ENCODE results near the gene CTU2. TPM values are rescaled to one million over a fixed set of nuclear protein-coding genes. Genes with fewer than 3 reads are reported as not detected.

The CTU2 gene
- total and polyA plus RNA-seq, 2 of the 4 experiments (the other 2 are of a cell fraction), result 12.9 to 18.4 TPM

GRCh38 chr16:88721236-88721635, 14.9 kb downstream of the CTU2 start:
- H2BK120ac ChIP-seq (ENCODE audit: low read depth, low read length), result no peak overlapping the region
- H2BK5ac ChIP-seq (ENCODE audit: low read depth, low read length, poor library complexity, severe bottlenecking), result no peak overlapping the region
- H3K36me3 ChIP-seq (ENCODE audit: control insufficient read depth, insufficient read depth, low read length), result peaks cover 95% of the 10 kb centered on the region

More at GRCh38 chr16:88721236-88721635, 14.9 kb downstream of the CTU2 start:
- Histone ChIP-seq H3K4me2 (ENCODE audit: low read depth, low read length) (no peak overlapping the region), H4K8ac (ENCODE audit: low read depth in 2 of 2, low read length in 2 of 2) (no peak overlapping the region), H2BK20ac (ENCODE audit: low read depth, low read length) (no peak overlapping the region), H3K9ac (ENCODE audit: low read depth, low read length) (no peak overlapping the region), H3K18ac (ENCODE audit: low read depth, low read length) (no peak overlapping the region), H3K4me3 (ENCODE audit: insufficient read depth, low read depth, low read length) (no peak overlapping the region), H2AK5ac (ENCODE audit: low read depth, low read length) (no peak overlapping the region), H2AFZ (replicated peaks; ENCODE audit: low read length, poor library complexity) (no peak overlapping the region), H3K79me1 (ENCODE audit: low read depth in 1 of 2, low read length in 2 of 2) (peaks cover 5 to 25% of the 10 kb centered on the region in 2 experiments; a peak in 3 of 4 replicates), H2BK15ac (ENCODE audit: low read depth, low read length) (no peak overlapping the region), H3K9me3 (ENCODE audit: control insufficient read depth, insufficient read depth, low read length) (no peaks in the 10 kb centered on the region), H2AK9ac (replicated peaks; ENCODE audit: low read depth, low read length, poor library complexity) (peak overlapping the region; percentile 16), H3K27me3 (ENCODE audit: control insufficient read depth, insufficient read depth, low read length) (no peaks in the 10 kb centered on the region), H3K27ac (ENCODE audit: insufficient read depth, low read length) (no peak overlapping the region), H3K4ac (ENCODE audit: low read depth, low read length) (no peak overlapping the region), H3K9me1 (ENCODE audit: insufficient read depth, low read length) (no peaks in the 10 kb centered on the region), H4K5ac (ENCODE audit: low read depth, low read length) (no peak overlapping the region), H3K14ac (replicated peaks; ENCODE audit: low read depth, low read length) (no peak overlapping the region), H3K4me1 (ENCODE audit: control insufficient read depth, insufficient read depth, low read length) (no peaks in the 10 kb centered on the region), H4K20me1 (ENCODE audit: insufficient read depth, low read length) (peaks cover 24% of the 10 kb centered on the region), H3K23ac (ENCODE audit: low read depth, low read length) (no peak overlapping the region), H4K91ac (ENCODE audit: insufficient read depth, low read depth, low read length) (no peak overlapping the region), H3K56ac (ENCODE audit: extremely low read depth, insufficient read depth, low read length) (no peak overlapping the region)
- intact Hi-C loops (cut with micrococcal nuclease) (no loop called here), in situ Hi-C loops (cut with MboI; ENCODE audit: low sequenced_read_pairs) (no loop called here), dilution Hi-C loops (cut with HindIII; ENCODE audit: low sequenced_read_pairs, unreplicated experiment) (no loop called here)
- DNase-seq (no peak), ATAC-seq (ENCODE audit: low read depth) (no peak)
- BruUV-seq (replicated peaks), result no TSS peak
- POLR2A ChIA-PET (ENCODE audit: unreplicated experiment), result no interaction called here
- 93% methylated on average over 12 of the region's 17 CpGs; no CpG with 5 or more reads in 1 of the 2 experiments for WGBS, 2 experiments (ENCODE audit: extremely low coverage in 2 of 2, insufficient read length in 1 of 2)
- no peak for TF ChIP-seq RFX5 (IDR thresholded peaks at IDR 0.05; ENCODE audit: low read depth, low read length)
- TF ChIP-seq MAZ (IDR thresholded peaks at IDR 0.05; ENCODE audit: borderline replicate concordance, low read depth, low read length), result no peak
- no peak for TF ChIP-seq RCOR1 (IDR thresholded peaks at IDR 0.05; ENCODE audit: insufficient replicate concordance, low read length)
- TF ChIP-seq USF2 (IDR thresholded peaks at IDR 0.05; ENCODE audit: low read depth, low read length), result no peak
- no peak for TF ChIP-seq ELK1 (IDR thresholded peaks at IDR 0.05; ENCODE audit: borderline replicate concordance, low read depth, low read length)
- no peak for TF ChIP-seq FOS (IDR thresholded peaks at IDR 0.05; ENCODE audit: low read depth, low read length)
- no peak for TF ChIP-seq MXI1 (IDR thresholded peaks at IDR 0.05; ENCODE audit: borderline replicate concordance, low read depth, low read length)
- no peak for TF ChIP-seq RAD21 (IDR thresholded peaks at IDR 0.05; ENCODE audit: low read length)
- TF ChIP-seq CEBPB (IDR thresholded peaks at IDR 0.05; ENCODE audit: low read depth, low read length), result no peak
- no peak for TF ChIP-seq NFE2L2 (IDR thresholded peaks at IDR 0.05; ENCODE audit: low read depth, low read length)
- no peak for TF ChIP-seq BHLHE40 (IDR thresholded peaks at IDR 0.05; ENCODE audit: low read depth, low read length)
- no peak for TF ChIP-seq POLR2A (IDR thresholded peaks at IDR 0.05; ENCODE audit: low read depth, low read length)
- TF ChIP-seq CHD1 (IDR thresholded peaks at IDR 0.05; ENCODE audit: low read depth, low read length), result no peak
- no peak for TF ChIP-seq CTCF (conservative IDR thresholded peaks at IDR 0.05; ENCODE audit: low read depth, low read length)
- no peak for TF ChIP-seq MAFK (IDR thresholded peaks at IDR 0.05; ENCODE audit: low read depth, low read length)
- TF ChIP-seq SMC3 (IDR thresholded peaks at IDR 0.05; ENCODE audit: low read depth, low read length), result no peak
- CTCF ChIA-PET, result no interaction called here

Data from IMR-90 (cell line).